Endodermal cell (in vitro differentiated cells): ENCODE measurements around the gene TLL1. TPM values are rescaled to one million over a fixed set of nuclear protein-coding genes. Genes with fewer than 3 reads are reported as not detected.

Experiments used
- DNase-seq: peaks from one replicate; pipeline ENCODE4 v3.0.0-alpha.2; 2017
- H3K27ac ChIP-seq: 2 replicates; pipeline ENCODE4 v1.5.1; 2013; ENCODE audit warnings: mild to moderate bottlenecking, low read depth, low read length, moderate library complexity
- H3K27me3 ChIP-seq: 2 replicates; pipeline ENCODE4 v1.6.1; 2013; ENCODE audit warnings: mild to moderate bottlenecking, low read length, moderate library complexity; ENCODE audit not compliant: insufficient read depth, control insufficient read depth, poor library complexity, severe bottlenecking
- H3K36me3 ChIP-seq: 2 replicates; pipeline ENCODE4 v1.7.0; 2013; ENCODE audit warnings: mild to moderate bottlenecking, low read length, moderate library complexity; ENCODE audit not compliant: control insufficient read depth, insufficient read depth
- H3K4me1 ChIP-seq: one replicate; pipeline ENCODE4 v1.7.0; 2013; ENCODE audit warnings: low read length; ENCODE audit not compliant: control insufficient read depth, insufficient read depth
- H3K4me3 ChIP-seq: 2 replicates; pipeline ENCODE4 v1.5.1; 2013; ENCODE audit warnings: mild to moderate bottlenecking, low read length, moderate library complexity
- H3K9ac ChIP-seq: 2 replicates; pipeline ENCODE4 v1.6.1; 2013; ENCODE audit warnings: mild to moderate bottlenecking, low read length, moderate library complexity; ENCODE audit not compliant: poor library complexity, severe bottlenecking; ENCODE audit errors: extremely low read depth
- H3K9me3 ChIP-seq: 2 replicates; pipeline ENCODE4 v1.6.1; 2013; ENCODE audit warnings: mild to moderate bottlenecking, low read length, moderate library complexity; ENCODE audit not compliant: control insufficient read depth
- H3K27ac Mint-ChIP-seq: 2 replicates; pipeline ENCODE4 v1.8.0; 2020; ENCODE audit warnings: mixed read lengths
- H3K27me3 Mint-ChIP-seq: 2 replicates; pipeline ENCODE4 v1.8.0; 2021; ENCODE audit warnings: mild to moderate bottlenecking, mixed read lengths; ENCODE audit not compliant: insufficient read depth
- H3K36me3 Mint-ChIP-seq: 2 replicates; pipeline ENCODE4 v1.8.0; 2020; ENCODE audit warnings: low read depth, mixed read lengths
- H3K4me1 Mint-ChIP-seq: 2 replicates; pipeline ENCODE4 v1.8.0; 2020; ENCODE audit warnings: mixed read lengths
- H3K4me3 Mint-ChIP-seq: 2 replicates; pipeline ENCODE4 v1.8.0; 2020; ENCODE audit warnings: mild to moderate bottlenecking, moderate library complexity, mixed read lengths
- H3K9me3 Mint-ChIP-seq: 2 replicates; pipeline ENCODE4 v1.8.0; 2020; ENCODE audit warnings: mild to moderate bottlenecking, mixed read lengths
- CTCF ChIP-seq: fragments of 200-600 bp; sonication (generic); conservative IDR thresholded peaks from 2 replicates; pipeline ENCODE4 v1.5.0; 2021; ENCODE audit warnings: antibody characterized with exemption, mild to moderate bottlenecking
- WGBS, 2 experiments: methylation state at CpG; one replicate each; pipeline versions ENCODE4 v1.1.5 to v1.1.7; 2013; ENCODE audit warnings: missing lambda C conversion rate in 2 of 2, mixed read lengths in 1 of 2; ENCODE audit not compliant: insufficient coverage in 1 of 2, insufficient read length in 1 of 2; 5-methylcytosine and 5-hydroxymethylcytosine counted together
- total RNA-seq, 2 donors: library from RNA; stranded (reverse); fragmentation: NEBNext Ultra II Directional in 1 of 2; extraction: Animal tissue kit (Norgen Biotek cat#: 25700) in 1 of 2; gene quantifications; 2 replicates in 1 of 2; 3 replicates in 1 of 2; pipeline ENCODE4 v1.2.1, GENCODE V29; 2021

Gene TLL1
- total RNA-seq, 2 donors from 2014 or later: 0.18 to 3.8 TPM

GRCh38 chr4:166049036-166049435 lies 176.0 kb downstream of the TLL1 start:
- DNase-seq: no peak
- Mint-ChIP-seq H3K4me1 (no peaks in the 10 kb centered on the region), H3K36me3 (no peaks in the 10 kb centered on the region), H3K27ac (no peak overlapping the region), H3K27me3 (no peaks in the 10 kb centered on the region), H3K9me3 (no peaks in the 10 kb centered on the region), H3K4me3 (no peak overlapping the region)
- Histone ChIP-seq H3K27me3 (no peaks in the 10 kb centered on the region), H3K9ac (no peak overlapping the region), H3K9me3 (no peaks in the 10 kb centered on the region), H3K4me3 (no peak overlapping the region), H3K27ac (no peak overlapping the region), H3K36me3 (no peaks in the 10 kb centered on the region), H3K4me1 (no peaks in the 10 kb centered on the region)
- WGBS, 2 experiments: 96 to 100% methylated on average over 2 to 5 of the region's 5 CpGs
- TF ChIP-seq CTCF: no peak

GRCh38 chr4:166064721-166065120 lies 191.7 kb downstream of the TLL1 start:
- peaks cover 3% of the 10 kb centered on the region for H3K36me3 Mint-ChIP-seq
- DNase-seq: no peak
- H3K9ac ChIP-seq: no peak overlapping the region
- no peak overlapping the region for H3K4me3 Mint-ChIP-seq
- no peaks in the 10 kb centered on the region for H3K4me1 Mint-ChIP-seq
- no peak overlapping the region for H3K4me3 ChIP-seq
- H3K4me1 ChIP-seq: no peaks in the 10 kb centered on the region
- H3K27ac ChIP-seq: no peak overlapping the region
- no peaks in the 10 kb centered on the region for H3K9me3 ChIP-seq
- H3K9me3 Mint-ChIP-seq: peaks cover 6% of the 10 kb centered on the region
- no peaks in the 10 kb centered on the region for H3K36me3 ChIP-seq
- H3K27ac Mint-ChIP-seq: no peak overlapping the region
- no peaks in the 10 kb centered on the region for H3K27me3 Mint-ChIP-seq
- TF ChIP-seq CTCF: no peak
- H3K27me3 ChIP-seq: no peaks in the 10 kb centered on the region

- WGBS, 2 experiments: 90% methylated on average over 2 of the region's 2 CpGs; no CpG with 5 or more reads in 1 of the 2 experiments
- H3K36me3 ChIP-seq: no peaks in the 10 kb centered on the region
- no peak overlapping the region for H3K4me3 ChIP-seq
- H3K4me1 ChIP-seq: no peaks in the 10 kb centered on the region
- no peaks in the 10 kb centered on the region for H3K27me3 Mint-ChIP-seq
- H3K9ac ChIP-seq: no peak overlapping the region
- no peak for TF ChIP-seq CTCF
- H3K27ac ChIP-seq: no peak overlapping the region
- no peak overlapping the region for H3K27ac Mint-ChIP-seq
- H3K4me3 Mint-ChIP-seq: no peak overlapping the region
- no peaks in the 10 kb centered on the region for H3K27me3 ChIP-seq
- no peak for DNase-seq
- H3K9me3 ChIP-seq: no peaks in the 10 kb centered on the region
- H3K36me3 Mint-ChIP-seq: peaks cover 3% of the 10 kb centered on the region
- peaks cover 6% of the 10 kb centered on the region for H3K9me3 Mint-ChIP-seq
- H3K4me1 Mint-ChIP-seq: no peaks in the 10 kb centered on the region
Measured at GRCh38 chr4:166065324-166065723, 192.3 kb downstream of the TLL1 start.
